ENCODE results near the gene LGMN. TPM values are rescaled to one million over a fixed set of nuclear protein-coding genes. Genes with fewer than 3 reads are reported as not detected.

The LGMN gene
- total and polyA plus RNA-seq, 9 of the 15 experiments (the other 6 are each of a cell fraction or from before 2014, with no cell fraction given): 0.05 to 1.4 (median 0.43) TPM; not detected in 2

GRCh38 chr14:92728759-92729364 lies 19.6 kb downstream of the LGMN start:
- Histone ChIP-seq H2AFZ (ENCODE audit: low read depth, low read length) (no peak overlapping the region), H3K79me2 (ENCODE audit: control insufficient read depth, insufficient read depth, low read length) (no peaks in the 10 kb centered on the region), H3K36me3 (ENCODE audit: control insufficient read depth, insufficient read depth, low read length) (no peaks in the 10 kb centered on the region), H4K20me1 (replicated peaks; ENCODE audit: control insufficient read depth, insufficient read depth, low read length) (no peaks in the 10 kb centered on the region), H3K9me1 (ENCODE audit: control insufficient read depth, insufficient read depth, low read length) (no peaks in the 10 kb centered on the region), H3K4me1 (replicated peaks in 1 of 2; ENCODE audit: control insufficient read depth in 2 of 2, insufficient read depth in 2 of 2, low read length in 2 of 2) (peaks cover 6 to 13% of the 10 kb centered on the region in 2 experiments; a peak in 4 of 5 replicates), H3K4me2 (ENCODE audit: insufficient read depth, low read length) (no peak overlapping the region), H3K27ac (ENCODE audit: extremely low read depth, low read depth, low read length) (no peak overlapping the region), H3K9me3 (replicated peaks; ENCODE audit: control insufficient read depth, insufficient read depth, low read depth, low read length) (no peaks in the 10 kb centered on the region), H3K9ac (ENCODE audit: insufficient read depth in 1 of 2, low read depth in 2 of 2, low read length in 2 of 2) (no peak overlapping the region), H3K27me3 (ENCODE audit: control insufficient read depth in 2 of 2, insufficient read depth in 2 of 2, low read length in 2 of 2) (peaks cover 0 to 16% of the 10 kb centered on the region in 2 experiments; a peak in 3 of 5 replicates), H3K4me3 (no peak overlapping the region)
- 0% methylated on average over 3 of the region's 8 CpGs for WGBS (ENCODE audit: insufficient coverage, low coverage, missing lambda C conversion rate)
- in situ Hi-C loops (cut with MboI): no loop called here
- intact Hi-C loops (cut with micrococcal nuclease): no loop called here
- CTCF ChIA-PET (ENCODE audit: low intra/inter-chr PET ratio): no interaction called here
- no TSS peak for BruUV-seq (replicated peaks)
- POLR2A ChIA-PET: no interaction called here
- FAIRE-seq (no peak), ATAC-seq (no peak), DNase-seq (ENCODE audit: extremely low read depth in 1 of 4, low spot score in 3 of 4) (peak in 2 of 4 experiments; percentile 8 to 11)
- no peak for TF ChIP-seq HMG20B (CRISPR knock-in tag; IDR thresholded peaks at IDR 0.05)
- no peak for TF ChIP-seq TEAD4 (IDR thresholded peaks at IDR 0.05; ENCODE audit: low read length)
- TF ChIP-seq TEAD4 (CRISPR knock-in tag; IDR thresholded peaks at IDR 0.05; ENCODE audit: borderline replicate concordance): no peak
- no peak for TF ChIP-seq TEAD2 (tag; IDR thresholded peaks at IDR 0.05)
- TF ChIP-seq E2F6 (IDR thresholded peaks at IDR 0.05; ENCODE audit: borderline replicate concordance in 1 of 2, extremely low read depth in 1 of 2, insufficient read depth in 1 of 2, insufficient read length in 1 of 2, low read depth in 1 of 2, low read length in 1 of 2, poor library complexity in 1 of 2, severe bottlenecking in 1 of 2): no peak
- no peak for TF ChIP-seq ZBTB7A (IDR thresholded peaks at IDR 0.05; ENCODE audit: borderline replicate concordance, control insufficient read depth, low read depth, low read length)
- TF ChIP-seq LEF1 (IDR thresholded peaks at IDR 0.05): no peak
- no peak for TF ChIP-seq SFPQ (IDR thresholded peaks at IDR 0.05; ENCODE audit: low read depth, low read length)
- no peak for TF ChIP-seq SP1 (CRISPR knock-in tag; IDR thresholded peaks at IDR 0.05)
- TF ChIP-seq ATF2 (CRISPR knock-in tag; IDR thresholded peaks at IDR 0.05): no peak
- no peak for TF ChIP-seq ATF6 (CRISPR knock-in tag; IDR thresholded peaks at IDR 0.05)
- no peak for TF ChIP-seq MCM5 (IDR thresholded peaks at IDR 0.05; ENCODE audit: low read depth)
- no peak for TF ChIP-seq ZC3H8 (IDR thresholded peaks at IDR 0.05)
- no peak for TF ChIP-seq HEY1 (CRISPR knock-in tag; IDR thresholded peaks at IDR 0.05; ENCODE audit: borderline replicate concordance)
- no peak for TF ChIP-seq U2AF2 (optimal IDR thresholded peaks at IDR 0.05; ENCODE audit: low read depth, low read length)
- no peak for TF ChIP-seq MEF2D (tag; conservative IDR thresholded peaks at IDR 0.05; ENCODE audit: low read depth)
- peak; percentile 48 for TF ChIP-seq ZFP36 (IDR thresholded peaks at IDR 0.05; ENCODE audit: low read depth, low read length, partially characterized antibody)
